ENCODE results near the gene RSPO3.
A peak's percentile ranks its signal among the peaks of the same experiment; 100 is the strongest.
"Not testable (repeated sequence)": the region's sequence is repeated elsewhere in the genome, so short reads cannot be mapped to it uniquely, and the experiment has no call there.

The RSPO3 gene

GRCh38 chr6:127207591-127208120, 89.2 kb downstream of the RSPO3 start:
- DNase-seq = no peak

- no peak for DNase-seq
Measured at GRCh38 chr6:127210725-127211124, 92.3 kb downstream of the RSPO3 start.

DNA sequence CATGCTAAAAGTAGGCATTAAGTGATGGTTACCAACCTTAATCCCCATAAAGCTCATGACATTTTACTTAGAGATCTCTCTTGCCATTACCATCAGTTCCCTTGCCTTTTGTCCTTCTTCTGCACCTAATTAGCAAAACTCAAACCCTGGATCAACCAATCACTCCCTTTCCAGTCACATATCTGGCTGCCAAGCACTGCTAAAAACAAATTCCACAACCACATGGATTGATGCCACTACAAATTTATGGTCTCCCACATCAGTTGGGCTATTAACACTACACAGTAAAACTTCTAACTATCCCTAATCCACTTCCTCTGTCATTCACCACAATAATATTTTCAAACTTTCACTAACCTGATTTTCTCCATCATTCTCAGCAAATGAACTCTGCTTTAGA, 93.9 kb downstream of the RSPO3 start:
- no peak for DNase-seq

DNA sequence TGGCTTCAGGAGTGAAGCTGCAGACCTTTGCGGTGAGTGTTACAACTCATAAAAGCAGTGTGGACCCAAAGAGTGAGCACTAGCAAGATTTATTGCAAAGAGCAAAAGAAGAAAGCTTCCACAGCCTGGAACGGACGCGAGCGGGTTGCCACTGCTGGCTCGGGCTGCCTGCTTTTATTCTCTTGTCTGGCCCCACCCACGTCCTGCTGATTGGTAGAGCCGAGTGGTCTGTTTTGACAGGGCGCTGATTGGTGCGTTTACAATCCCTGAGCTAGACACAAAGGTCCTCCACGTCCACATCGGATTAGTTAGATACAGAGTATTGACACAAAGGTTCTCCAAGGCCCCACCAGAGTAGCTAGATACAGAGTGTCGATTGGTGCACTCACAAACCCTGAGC, 95.6 kb downstream of the RSPO3 start:
- not testable (repeated sequence) for DNase-seq

GRCh38 chr6:127214531-127214930, 96.1 kb downstream of the RSPO3 start:
- DNase-seq = not testable (repeated sequence)

- no peak for DNase-seq
Measured at GRCh38 chr6:127215931-127216330, 97.5 kb downstream of the RSPO3 start.

- DNase-seq = no peak
Measured at GRCh38 chr6:127216810-127217789, 98.6 kb downstream of the RSPO3 start.

DNA sequence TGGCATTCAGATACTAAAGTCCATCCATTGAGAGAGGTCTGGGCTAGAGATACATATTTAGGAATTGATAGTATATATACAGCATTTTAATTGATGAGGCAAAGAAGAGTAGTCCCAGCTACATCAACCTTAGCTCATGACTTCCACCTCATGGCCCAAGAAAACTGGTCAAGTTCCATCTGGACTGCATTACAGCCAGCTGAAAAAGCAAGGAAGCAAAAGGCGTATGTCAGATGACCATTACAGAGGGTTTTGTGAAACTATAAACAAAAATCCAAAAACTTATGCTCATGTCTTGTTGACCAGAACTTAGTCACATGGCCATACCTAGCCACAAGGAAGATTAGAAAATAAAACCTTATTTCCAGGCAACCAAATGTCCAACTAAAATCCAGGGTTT, 101.4 kb downstream of the RSPO3 start:
- no peak for DNase-seq

GRCh38 chr6:127221201-127221600, 102.7 kb downstream of the RSPO3 start:
- no peak for DNase-seq

DNA sequence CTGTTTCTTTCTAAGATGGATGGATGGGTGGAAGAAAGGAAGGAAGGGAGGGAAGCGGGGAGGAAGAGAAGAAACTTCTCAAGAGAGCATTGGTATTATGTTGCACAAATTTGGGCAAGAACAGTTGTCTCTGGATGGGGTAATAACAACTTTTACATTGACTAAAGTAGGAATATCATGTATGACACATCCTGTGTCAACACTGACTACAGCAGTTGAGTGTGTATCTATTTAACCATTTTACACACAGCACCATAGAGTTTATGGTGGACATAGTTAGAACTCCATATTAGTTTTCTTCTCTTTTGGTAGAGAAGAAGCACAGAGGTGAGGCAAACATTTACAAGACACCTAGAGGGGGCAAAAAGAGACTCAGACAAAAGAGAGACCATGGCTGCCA, 103.9 kb downstream of the RSPO3 start:
- DNase-seq = peak; percentile 36

DNA sequence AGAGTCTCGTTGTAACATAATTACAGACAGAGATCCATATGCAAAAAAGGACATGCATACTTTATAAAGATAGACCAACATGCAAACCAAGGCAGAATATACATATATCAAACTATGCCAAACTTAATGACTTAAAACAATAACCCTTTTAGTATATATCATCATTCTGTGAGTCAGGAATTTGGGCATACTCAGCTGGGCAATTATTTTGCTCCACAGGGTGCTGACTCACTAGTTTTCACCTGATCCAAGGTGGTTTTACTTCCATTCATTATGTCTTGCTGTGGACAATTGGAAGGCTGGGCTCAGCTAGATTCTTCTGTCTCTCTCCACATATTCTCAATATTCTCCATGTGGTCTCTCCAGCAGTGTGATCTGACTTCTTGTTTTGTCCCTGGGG, 107.0 kb downstream of the RSPO3 start:
- no peak for DNase-seq

GRCh38 chr6:127233819-127234218, 115.3 kb downstream of the RSPO3 start:
- DNase-seq = not testable (repeated sequence)

DNA sequence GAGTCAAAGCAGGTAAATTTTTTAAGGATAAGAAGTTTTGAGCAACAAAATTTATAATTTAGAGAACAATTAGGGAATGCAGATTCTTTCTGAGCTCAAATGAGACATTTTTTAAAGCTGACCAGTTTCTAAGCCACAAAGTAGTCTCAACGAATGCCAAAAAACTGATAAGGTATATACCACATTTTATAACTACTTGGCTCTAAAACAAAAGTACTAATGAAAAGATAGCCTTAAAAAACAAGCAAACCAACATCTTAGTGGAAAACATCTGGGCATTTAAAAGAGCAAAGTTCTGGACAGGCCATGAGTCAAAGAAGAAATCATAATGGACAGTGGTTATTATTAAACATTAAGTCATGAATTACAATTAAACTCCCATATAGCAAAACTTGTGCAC, 125.0 kb downstream of the RSPO3 start:
- no peak for DNase-seq

Measured in DMS53 (cell line).